ENCODE measurements around the gene ETF1.
A peak's percentile ranks its signal among the peaks of the same experiment; 100 is the strongest.

Gene ETF1

DNA sequence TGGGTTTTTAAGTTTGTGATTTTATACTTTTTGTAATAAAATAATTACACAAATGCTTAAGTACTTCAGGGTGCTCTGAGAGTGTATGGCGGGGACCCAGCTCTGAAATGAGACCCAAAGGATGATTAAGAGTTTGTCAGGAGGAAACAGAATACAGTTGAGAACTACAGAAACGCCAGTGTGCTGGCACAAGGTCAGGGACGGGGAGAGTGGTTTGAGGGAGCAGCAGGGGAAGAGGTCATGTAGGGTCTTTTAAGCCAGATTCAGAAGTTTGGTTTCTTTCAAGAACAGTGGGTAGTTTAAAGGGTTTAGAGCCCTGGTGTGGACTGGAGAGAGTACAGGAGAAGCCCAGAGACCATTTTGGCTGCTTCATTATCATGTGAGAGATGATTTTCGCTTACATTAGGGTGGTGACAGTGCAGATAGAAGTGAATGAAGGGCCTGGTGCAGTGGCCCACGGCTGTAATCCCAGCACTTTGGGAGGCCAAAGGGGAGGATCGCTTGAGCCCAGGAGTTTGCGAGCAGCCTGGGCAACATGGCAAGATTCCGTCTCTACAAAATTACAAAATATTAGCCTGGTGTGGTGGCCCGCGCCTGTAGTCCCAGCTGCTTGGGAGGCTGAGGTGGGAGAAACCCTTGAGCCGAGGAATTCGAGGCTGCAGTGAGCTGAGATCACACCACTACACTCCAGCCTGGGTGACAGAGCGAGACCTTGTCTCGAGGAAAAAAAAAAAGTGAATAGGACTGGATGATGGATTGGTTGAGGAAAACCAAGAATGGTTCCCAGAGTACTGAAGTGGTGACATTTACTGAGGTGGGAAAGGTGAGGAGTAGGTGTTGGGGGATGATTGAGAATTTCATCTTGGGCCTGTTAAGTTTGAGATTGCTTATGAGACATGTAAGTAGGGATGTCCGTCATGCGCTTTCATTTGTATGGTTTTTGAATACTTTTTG is 1.4 kb upstream of the ETF1 start:
- Histone ChIP-seq H2BK12ac (ENCODE audit: low read length) (no peak overlapping the region), H2AK5ac (ENCODE audit: low read length) (peak overlapping the region; percentile 49), H3K18ac (ENCODE audit: low read length) (no peak overlapping the region), H3K23ac (ENCODE audit: low read length) (no peak overlapping the region), H3K9me3 (ENCODE audit: insufficient read depth, low read depth, low read length) (no peaks in the 10 kb centered on the region), H3K27me3 (ENCODE audit: insufficient read depth, low read length) (no peaks in the 10 kb centered on the region), H2AFZ (ENCODE audit: insufficient read depth, low read length, poor library complexity) (no peak overlapping the region), H3K4me2 (ENCODE audit: low read length) (peak overlapping the region; percentile 88), H2BK5ac (ENCODE audit: low read depth, low read length, poor library complexity) (peak overlapping the region; percentile 6), H3K27ac (ENCODE audit: low read depth, low read length) (no peak overlapping the region), H4K12ac (ENCODE audit: low read depth, low read length) (peak overlapping the region; percentile 6), H3K4ac (ENCODE audit: low read depth, low read length) (peak overlapping the region; percentile 87), H3K79me2 (ENCODE audit: control insufficient read depth, insufficient read depth, low read length, poor library complexity) (peaks cover 24% of the 10 kb centered on the region), H4K8ac (ENCODE audit: low read depth, low read length) (no peak overlapping the region), H3K14ac (ENCODE audit: low read length) (no peak overlapping the region), H3K4me3 (ENCODE audit: low read depth, low read length) (no peak overlapping the region), H3K4me1 (ENCODE audit: control insufficient read depth in 1 of 2, insufficient read depth in 2 of 2, low read length in 2 of 2) (peaks cover 7 to 8% of the 10 kb centered on the region in 2 experiments), H2BK120ac (ENCODE audit: insufficient read depth, low read length, poor library complexity) (no peak overlapping the region), H3K36me3 (ENCODE audit: control insufficient read depth in 1 of 2, insufficient read depth in 2 of 2, low read length in 2 of 2) (peaks cover 0 to 3% of the 10 kb centered on the region in 2 experiments), H4K91ac (ENCODE audit: low read depth, low read length) (peak overlapping the region; percentile 94), H3K79me1 (ENCODE audit: low read length) (peaks cover 17% of the 10 kb centered on the region), H3K9ac (ENCODE audit: low read length) (peak overlapping the region; percentile 98)
- WGBS (ENCODE audit: extremely low coverage, insufficient coverage, insufficient read length) = no CpG with 5 or more reads among the region's 16 CpGs
- no peak for DNase-seq

DNA sequence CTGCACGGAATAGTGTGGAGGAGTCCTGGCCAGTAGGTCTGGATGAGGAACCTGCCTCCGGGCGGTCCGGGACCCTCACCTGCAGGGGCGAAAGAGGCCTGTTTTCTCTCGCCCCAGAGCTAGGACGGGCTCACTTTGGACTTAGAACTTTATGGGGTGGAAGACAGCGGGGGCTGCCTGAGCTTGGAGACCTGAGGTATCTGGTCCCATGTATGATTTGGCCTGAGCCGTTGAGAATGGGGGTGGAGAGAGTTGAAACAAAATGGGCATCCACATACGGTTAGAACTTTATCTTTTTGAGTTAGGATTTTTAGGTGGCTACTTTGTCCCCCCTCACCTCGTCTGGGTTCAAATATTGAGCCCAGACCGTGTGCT is 681 bp upstream of the ETF1 start:
- no CpG with 5 or more reads among the region's 12 CpGs for WGBS (ENCODE audit: extremely low coverage, insufficient coverage, insufficient read length)
- Histone ChIP-seq H3K14ac (ENCODE audit: low read length) (peak overlapping the region; percentile 97), H3K4ac (ENCODE audit: low read depth, low read length) (peak overlapping the region; percentile 87), H3K4me1 (ENCODE audit: control insufficient read depth in 1 of 2, insufficient read depth in 2 of 2, low read length in 2 of 2) (peaks cover 7 to 8% of the 10 kb centered on the region in 2 experiments), H3K27me3 (ENCODE audit: insufficient read depth, low read length) (no peaks in the 10 kb centered on the region), H3K4me3 (ENCODE audit: low read depth, low read length) (peak overlapping the region; percentile 96), H2AFZ (ENCODE audit: insufficient read depth, low read length, poor library complexity) (peak overlapping the region; percentile 77), H3K23ac (ENCODE audit: low read length) (no peak overlapping the region), H4K91ac (ENCODE audit: low read depth, low read length) (peak overlapping the region; percentile 94), H3K79me2 (ENCODE audit: control insufficient read depth, insufficient read depth, low read length, poor library complexity) (peaks cover 24% of the 10 kb centered on the region), H2BK120ac (ENCODE audit: insufficient read depth, low read length, poor library complexity) (peak overlapping the region; percentile 80), H4K8ac (ENCODE audit: low read depth, low read length) (peak overlapping the region; percentile 95), H3K27ac (ENCODE audit: low read depth, low read length) (peak overlapping the region; percentile 90), H3K36me3 (ENCODE audit: control insufficient read depth in 1 of 2, insufficient read depth in 2 of 2, low read length in 2 of 2) (peaks cover 0 to 3% of the 10 kb centered on the region in 2 experiments), H2BK5ac (ENCODE audit: low read depth, low read length, poor library complexity) (peak overlapping the region; percentile 93), H2BK12ac (ENCODE audit: low read length) (no peak overlapping the region), H3K9ac (ENCODE audit: low read length) (peak overlapping the region; percentile 98), H4K12ac (ENCODE audit: low read depth, low read length) (peak overlapping the region; percentile 85), H3K18ac (ENCODE audit: low read length) (peak overlapping the region; percentile 95), H2AK5ac (ENCODE audit: low read length) (peak overlapping the region; percentile 44), H3K4me2 (ENCODE audit: low read length) (peak overlapping the region; percentile 88), H3K9me3 (ENCODE audit: insufficient read depth, low read depth, low read length) (no peaks in the 10 kb centered on the region), H3K79me1 (ENCODE audit: low read length) (peaks cover 17% of the 10 kb centered on the region)
- DNase-seq = no peak

DNA sequence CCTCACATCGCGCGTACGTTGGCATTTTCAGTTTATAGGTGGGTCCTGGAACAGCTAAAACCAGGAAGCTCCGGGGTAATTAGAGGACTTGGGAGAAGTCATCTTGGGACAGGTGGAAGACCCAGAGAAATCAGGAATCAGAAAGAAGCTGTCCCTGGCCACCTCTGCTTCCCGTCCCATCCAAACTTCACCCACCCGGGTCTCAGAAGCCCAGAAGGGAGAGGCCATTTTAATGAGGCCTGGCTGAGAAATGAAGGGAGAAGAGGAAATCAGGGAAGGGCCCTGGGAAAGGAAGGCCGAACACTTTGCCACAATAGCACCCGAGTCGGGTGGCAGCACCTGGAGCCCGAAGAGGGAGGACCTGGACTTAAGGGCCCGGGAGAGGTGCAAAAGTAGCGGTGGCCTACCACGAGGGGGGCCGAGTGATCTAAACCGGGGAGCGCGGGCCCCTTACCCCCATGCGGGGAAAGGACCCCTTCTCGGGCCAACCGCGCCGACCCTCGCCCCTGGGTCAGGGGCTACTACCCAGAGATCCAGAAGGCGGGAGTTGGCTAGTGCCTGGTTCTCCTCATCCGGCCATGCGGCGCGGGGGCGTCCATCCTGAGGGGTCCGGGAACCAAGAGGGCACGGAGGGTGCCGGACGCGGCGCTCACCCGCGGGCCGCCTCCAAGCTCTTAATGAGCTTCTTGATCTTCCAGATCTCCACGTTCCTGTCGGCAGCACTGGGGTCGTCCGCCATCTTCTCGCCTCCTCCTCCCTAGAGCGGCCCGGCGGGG is 668 bp downstream of the ETF1 start:
- peak overlapping the region; percentile 87 for H3K27ac ChIP-seq (ENCODE audit: low read depth, low read length)
- H4K91ac ChIP-seq (ENCODE audit: low read depth, low read length) = peak overlapping the region; percentile 78
- H3K9me3 ChIP-seq (ENCODE audit: insufficient read depth, low read depth, low read length) = no peaks in the 10 kb centered on the region
- peak overlapping the region; percentile 66 for H2BK12ac ChIP-seq (ENCODE audit: low read length)
- peak overlapping the region; percentile 100 for H3K4ac ChIP-seq (ENCODE audit: low read depth, low read length)
- peak overlapping the region; percentile 78 for H3K14ac ChIP-seq (ENCODE audit: low read length)
- H3K4me1 ChIP-seq (ENCODE audit: control insufficient read depth in 1 of 2, insufficient read depth in 2 of 2, low read length in 2 of 2) = peaks cover 7 to 8% of the 10 kb centered on the region in 2 experiments
- H3K79me1 ChIP-seq (ENCODE audit: low read length) = peaks cover 17% of the 10 kb centered on the region
- peak overlapping the region; percentile 58 for H3K18ac ChIP-seq (ENCODE audit: low read length)
- DNase-seq = peak in 1 of 2 donors; percentile 26
- peak overlapping the region; percentile 55 for H4K12ac ChIP-seq (ENCODE audit: low read depth, low read length)
- H3K23ac ChIP-seq (ENCODE audit: low read length) = no peak overlapping the region
- H2BK120ac ChIP-seq (ENCODE audit: insufficient read depth, low read length, poor library complexity) = peak overlapping the region; percentile 86
- peak overlapping the region; percentile 62 for H2BK5ac ChIP-seq (ENCODE audit: low read depth, low read length, poor library complexity)
- H3K4me2 ChIP-seq (ENCODE audit: low read length) = peak overlapping the region; percentile 100
- H3K9ac ChIP-seq (ENCODE audit: low read length) = peak overlapping the region; percentile 98
- H2AFZ ChIP-seq (ENCODE audit: insufficient read depth, low read length, poor library complexity) = peak overlapping the region; percentile 65
- peaks cover 0 to 6% of the 10 kb centered on the region in 2 experiments for H3K36me3 ChIP-seq (ENCODE audit: control insufficient read depth in 1 of 2, insufficient read depth in 2 of 2, low read length in 2 of 2)
- H4K8ac ChIP-seq (ENCODE audit: low read depth, low read length) = peak overlapping the region; percentile 87
- peak overlapping the region; percentile 96 for H2AK5ac ChIP-seq (ENCODE audit: low read length)
- no CpG with 5 or more reads among the region's 47 CpGs for WGBS (ENCODE audit: extremely low coverage, insufficient coverage, insufficient read length)
- peak overlapping the region; percentile 98 for H3K4me3 ChIP-seq (ENCODE audit: low read depth, low read length)
- H3K79me2 ChIP-seq (ENCODE audit: control insufficient read depth, insufficient read depth, low read length, poor library complexity) = peaks cover 26% of the 10 kb centered on the region
- no peaks in the 10 kb centered on the region for H3K27me3 ChIP-seq (ENCODE audit: insufficient read depth, low read length)

DNA sequence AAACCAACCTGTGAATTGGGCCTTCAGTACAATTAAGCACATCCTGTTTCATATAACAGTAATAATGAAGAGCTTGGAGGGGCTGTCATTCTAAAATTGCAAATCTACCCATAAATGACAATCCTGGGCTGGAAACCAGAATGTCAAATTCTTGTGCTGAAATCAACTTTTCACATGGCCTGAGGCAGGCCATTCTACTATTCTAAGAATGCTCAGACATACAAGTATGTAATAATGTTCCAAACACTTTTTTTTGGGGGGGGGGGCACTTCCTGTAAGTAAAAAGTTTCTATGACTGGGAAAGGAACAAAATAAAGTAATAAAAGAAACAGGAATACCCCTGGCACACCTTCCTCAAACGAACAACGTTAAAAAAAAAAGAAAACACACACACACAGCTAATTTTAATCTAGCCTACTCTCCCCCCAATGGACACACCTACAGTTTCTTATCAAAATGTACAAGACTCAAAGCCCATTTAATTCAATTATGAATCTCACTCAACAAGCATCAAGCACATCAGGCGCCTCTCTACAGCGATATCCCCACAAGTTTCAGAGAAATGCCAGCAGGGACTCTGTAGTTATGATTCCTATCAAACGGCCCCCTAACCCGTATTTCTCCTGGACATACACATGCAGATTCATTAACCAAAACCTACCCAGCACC is 1.4 kb downstream of the ETF1 start:
- peak; percentile 50 to 71 for DNase-seq
- H2BK5ac ChIP-seq (ENCODE audit: low read depth, low read length, poor library complexity) = peak overlapping the region; percentile 62
- peak overlapping the region; percentile 98 for H3K4me3 ChIP-seq (ENCODE audit: low read depth, low read length)
- H3K4me2 ChIP-seq (ENCODE audit: low read length) = peak overlapping the region; percentile 100
- H2BK12ac ChIP-seq (ENCODE audit: low read length) = peak overlapping the region; percentile 66
- H3K79me2 ChIP-seq (ENCODE audit: control insufficient read depth, insufficient read depth, low read length, poor library complexity) = peaks cover 26% of the 10 kb centered on the region
- no peak overlapping the region for H3K23ac ChIP-seq (ENCODE audit: low read length)
- peaks cover 17% of the 10 kb centered on the region for H3K79me1 ChIP-seq (ENCODE audit: low read length)
- peak overlapping the region; percentile 87 for H4K8ac ChIP-seq (ENCODE audit: low read depth, low read length)
- no peaks in the 10 kb centered on the region for H3K27me3 ChIP-seq (ENCODE audit: insufficient read depth, low read length)
- H4K12ac ChIP-seq (ENCODE audit: low read depth, low read length) = no peak overlapping the region
- H3K18ac ChIP-seq (ENCODE audit: low read length) = no peak overlapping the region
- no peak overlapping the region for H2AFZ ChIP-seq (ENCODE audit: insufficient read depth, low read length, poor library complexity)
- peak overlapping the region; percentile 78 for H4K91ac ChIP-seq (ENCODE audit: low read depth, low read length)
- peaks cover 7 to 8% of the 10 kb centered on the region in 2 experiments for H3K4me1 ChIP-seq (ENCODE audit: control insufficient read depth in 1 of 2, insufficient read depth in 2 of 2, low read length in 2 of 2)
- H3K27ac ChIP-seq (ENCODE audit: low read depth, low read length) = no peak overlapping the region
- H3K36me3 ChIP-seq (ENCODE audit: control insufficient read depth in 1 of 2, insufficient read depth in 2 of 2, low read length in 2 of 2) = peaks cover under 1 to 4% of the 10 kb centered on the region in 2 experiments
- peak overlapping the region; percentile 59 for H2AK5ac ChIP-seq (ENCODE audit: low read length)
- H3K9me3 ChIP-seq (ENCODE audit: insufficient read depth, low read depth, low read length) = no peaks in the 10 kb centered on the region
- WGBS (ENCODE audit: extremely low coverage, insufficient coverage, insufficient read length) = no CpG with 5 or more reads among the region's 6 CpGs
- H2BK120ac ChIP-seq (ENCODE audit: insufficient read depth, low read length, poor library complexity) = no peak overlapping the region
- H3K9ac ChIP-seq (ENCODE audit: low read length) = peak overlapping the region; percentile 98
- H3K4ac ChIP-seq (ENCODE audit: low read depth, low read length) = peak overlapping the region; percentile 100
- peak overlapping the region; percentile 78 for H3K14ac ChIP-seq (ENCODE audit: low read length)

All from trophoblast cell (in vitro differentiated cells and primary cell).